SH-SY5Y (cell line): ENCODE data around the gene GCNT1.

ENCODE experiments used
- GATA2 ChIP-seq: IDR thresholded peaks from 2 replicates; pipeline ENCODE4 v1.6.1; 2011; ENCODE audit warnings: mild to moderate bottlenecking, low read depth, low read length
- GATA3 ChIP-seq: IDR thresholded peaks from 2 replicates; pipeline ENCODE4 v1.6.1; 2011; ENCODE audit warnings: low read depth, mild to moderate bottlenecking, low read length, moderate library complexity

GCNT1 gene

DNA sequence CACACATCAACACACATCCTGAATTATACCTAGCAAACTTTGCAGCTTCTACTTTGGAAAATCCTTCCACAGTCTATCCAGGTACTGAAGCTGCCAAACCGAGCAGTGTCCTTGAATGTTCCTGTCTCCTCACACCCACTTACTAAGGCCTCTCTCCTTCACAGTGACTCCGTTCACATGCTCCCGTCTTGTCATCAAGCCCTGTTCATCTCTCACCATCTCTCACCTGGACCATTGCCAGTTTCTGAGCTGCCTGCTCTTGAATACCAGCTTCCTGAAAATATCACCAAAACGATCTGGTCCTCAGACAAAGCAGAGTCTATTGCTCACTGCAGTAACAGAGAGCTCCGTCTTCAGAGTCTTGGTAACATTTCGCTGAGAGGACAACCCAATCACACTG lies 57.4 kb downstream of the GCNT1 start:
- TF ChIP-seq GATA3 (no peak), GATA2 (no peak)

DNA sequence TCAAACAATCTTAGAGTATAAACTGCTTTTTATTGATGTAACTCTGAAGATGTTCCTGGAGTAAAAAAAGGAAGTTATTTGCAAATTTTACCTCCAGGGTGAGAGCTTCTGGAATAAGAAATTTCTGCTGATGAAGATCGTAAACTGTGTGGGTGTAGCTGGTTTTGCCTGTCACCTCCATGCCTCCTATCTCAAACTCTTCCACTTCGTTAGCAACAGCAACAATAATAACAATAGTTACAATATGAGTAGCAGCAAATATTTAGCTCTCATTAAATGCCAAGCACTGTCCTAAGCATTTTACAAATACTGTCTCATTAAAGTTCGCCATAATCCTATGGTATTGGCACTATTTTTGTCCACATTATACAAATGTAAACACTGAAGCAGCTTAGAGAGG lies 57.9 kb downstream of the GCNT1 start:
- TF ChIP-seq GATA3 (no peak), GATA2 (no peak)

- no peak for TF ChIP-seq GATA3
Measured at GRCh38 chr9:76519075-76519835, 60.3 kb downstream of the GCNT1 start.

GRCh38 chr9:76521244-76521681 lies 62.3 kb downstream of the GCNT1 start:
- TF ChIP-seq GATA3, result no peak
- TF ChIP-seq GATA2, result no peak

GRCh38 chr9:76521906-76522305 lies 62.9 kb downstream of the GCNT1 start:
- TF ChIP-seq GATA3 (no peak), GATA2 (no peak)

DNA sequence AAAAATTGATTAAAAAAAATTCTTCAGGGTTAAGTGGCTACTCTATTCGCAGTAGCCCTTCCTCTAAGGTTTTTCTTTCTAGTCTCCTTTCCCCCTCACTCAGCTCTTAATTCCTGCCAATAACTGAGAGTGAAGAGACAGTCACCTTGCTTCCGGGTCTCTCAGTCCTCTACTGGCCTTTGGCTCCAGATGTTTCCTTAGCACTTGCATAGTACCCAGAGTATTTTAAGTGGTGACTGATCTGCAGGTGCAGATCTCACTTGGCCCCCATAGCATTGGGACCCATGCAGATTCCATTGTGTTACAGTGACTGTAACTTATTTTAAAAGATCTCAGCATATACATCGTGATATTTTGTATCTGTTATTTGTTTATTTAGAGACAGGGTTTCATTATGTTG lies 66.2 kb downstream of the GCNT1 start:
- TF ChIP-seq GATA2 (no peak), GATA3 (no peak)

GRCh38 chr9:76526026-76526425 lies 67.0 kb downstream of the GCNT1 start:
- TF ChIP-seq GATA3, result no peak
- no peak for TF ChIP-seq GATA2

DNA sequence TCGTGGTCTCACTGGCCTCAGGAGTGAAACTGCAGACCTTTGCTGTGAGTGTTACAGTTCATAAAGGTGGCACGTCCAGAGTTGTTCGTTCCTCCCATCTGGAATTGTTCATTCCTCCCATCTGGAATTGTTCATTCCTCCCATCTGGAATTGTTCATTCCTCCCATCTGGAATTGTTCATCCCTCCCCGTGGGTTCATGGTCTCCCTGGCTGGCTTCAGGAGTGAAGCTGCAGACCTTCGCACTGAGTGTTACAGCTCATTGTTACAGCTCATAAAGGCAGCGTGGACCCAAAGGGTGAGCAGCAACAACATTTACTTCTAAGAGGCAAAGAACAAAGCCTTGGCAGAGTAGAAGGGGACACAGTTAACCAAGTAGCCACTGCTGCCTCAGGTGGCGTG lies 69.1 kb downstream of the GCNT1 start:
- TF ChIP-seq GATA3 (no peak), GATA2 (no peak)

GRCh38 chr9:76528642-76529190 lies 69.7 kb downstream of the GCNT1 start:
- no peak for TF ChIP-seq GATA3

- TF ChIP-seq GATA3 (no peak), GATA2 (no peak)
Measured at GRCh38 chr9:76529653-76530052, 70.7 kb downstream of the GCNT1 start.

- TF ChIP-seq GATA2 (no peak), GATA3 (no peak)
Measured at GRCh38 chr9:76530458-76531110, 71.6 kb downstream of the GCNT1 start.

DNA sequence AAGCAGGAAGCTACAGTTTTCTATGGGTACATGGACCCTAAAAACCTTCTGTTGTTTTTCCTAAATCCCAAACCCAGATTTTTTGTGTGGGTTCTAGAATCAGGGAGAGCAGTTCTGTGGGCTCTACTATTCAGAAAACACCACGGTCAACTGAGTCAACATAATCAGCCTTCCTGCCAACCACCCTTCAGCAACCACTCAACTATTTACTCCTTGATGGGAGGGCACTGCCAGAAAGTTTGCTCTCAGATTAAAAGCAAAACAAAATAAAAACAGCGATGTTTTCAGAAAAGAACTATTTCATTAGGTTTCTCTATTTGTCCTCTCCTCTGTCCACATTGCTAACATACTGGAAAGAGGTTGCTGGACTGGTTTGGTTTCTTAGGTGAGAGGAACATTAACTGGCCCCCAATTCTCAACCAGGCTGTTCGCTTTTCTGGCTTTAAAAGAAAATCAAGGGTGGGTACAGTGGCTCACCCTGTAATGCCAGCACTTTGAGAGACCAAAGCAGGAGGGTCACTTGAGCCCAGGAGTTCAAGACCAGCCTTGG lies 72.3 kb downstream of the GCNT1 start:
- TF ChIP-seq GATA3, result no peak
- no peak for TF ChIP-seq GATA2

GRCh38 chr9:76534026-76534425 lies 75.0 kb downstream of the GCNT1 start:
- TF ChIP-seq GATA3 (no peak), GATA2 (no peak)

DNA sequence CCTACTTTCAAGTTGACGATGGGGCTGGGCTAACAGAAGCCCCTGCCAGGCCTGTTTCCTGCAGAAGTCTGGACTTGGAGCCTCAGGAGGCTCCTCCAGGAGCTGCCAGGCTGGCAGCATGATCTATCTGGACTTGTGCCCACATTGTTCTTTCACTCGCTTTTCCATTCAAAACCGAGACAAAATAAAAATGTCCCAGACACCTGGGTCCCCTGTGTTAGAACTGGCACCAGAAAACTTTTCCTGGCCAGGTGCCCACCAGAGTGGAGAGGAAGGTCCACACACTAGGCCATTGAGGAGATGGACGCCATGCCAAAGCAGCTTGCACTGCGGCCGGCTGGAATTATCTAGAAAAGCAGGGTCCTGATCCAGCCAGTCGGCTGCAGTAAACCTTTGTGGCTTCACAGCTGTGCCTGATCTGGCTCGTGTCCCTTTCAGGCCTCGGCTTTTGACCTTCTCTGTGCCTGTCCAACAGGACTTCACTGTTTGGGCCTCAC lies 78.2 kb downstream of the GCNT1 start:
- TF ChIP-seq GATA2 (no peak), GATA3 (no peak)

DNA sequence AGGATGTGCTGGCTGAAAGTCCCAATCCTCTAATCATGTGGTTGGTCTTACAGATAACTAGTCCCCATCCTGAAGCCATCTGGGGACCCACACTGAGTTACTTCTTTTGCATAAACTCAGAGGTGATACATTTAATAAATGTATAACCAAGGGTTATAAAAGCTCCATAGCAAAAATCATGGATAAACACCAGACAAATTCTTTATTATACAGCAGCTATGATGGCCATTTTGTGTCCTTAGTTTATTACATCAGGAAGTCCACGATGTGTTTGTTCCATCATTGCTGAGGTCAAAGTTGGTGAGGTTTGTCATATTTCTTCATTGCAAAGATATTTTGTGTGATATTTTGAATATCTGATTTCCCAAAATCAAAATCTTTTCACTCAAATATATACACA lies 80.2 kb downstream of the GCNT1 start:
- no peak for TF ChIP-seq GATA2
- no peak for TF ChIP-seq GATA3
